ENCODE data around the gene DUOXA1. TPM values are rescaled to one million over a fixed set of nuclear protein-coding genes. Genes with fewer than 3 reads are reported as not detected.
A peak's percentile ranks its signal among the peaks of the same experiment; 100 is the strongest.

DUOXA1 gene
- total and polyA plus RNA-seq, 2 donors = 12.1 to 12.3 TPM

DNA sequence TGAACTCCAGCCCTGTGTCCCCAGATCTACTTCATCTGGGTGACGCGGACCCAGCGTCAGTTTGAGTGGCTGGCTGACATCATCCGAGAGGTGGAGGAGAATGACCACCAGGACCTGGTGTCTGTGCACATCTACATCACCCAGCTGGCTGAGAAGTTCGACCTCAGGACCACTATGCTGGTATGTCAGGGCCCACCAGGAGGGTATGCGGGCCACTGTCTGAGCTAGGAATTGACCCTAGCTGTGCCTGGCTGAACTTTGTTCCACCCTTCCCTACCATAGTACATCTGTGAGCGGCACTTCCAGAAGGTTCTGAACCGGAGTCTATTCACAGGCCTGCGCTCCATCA is 33.8 kb upstream of the DUOXA1 start:
- WGBS = 84% methylated on average over 9 of the region's 9 CpGs
- DNase-seq (ENCODE audit: extremely low spot score) = no peak
- no peak overlapping the region for H3K4me3 ChIP-seq (ENCODE audit: low read depth, low read length)
- no peaks in the 10 kb centered on the region for H3K36me3 ChIP-seq (ENCODE audit: insufficient read depth)
- H3K27ac ChIP-seq (ENCODE audit: low read depth) = no peak overlapping the region
- H3K4me1 ChIP-seq (ENCODE audit: insufficient read depth) = no peaks in the 10 kb centered on the region

GRCh38 chr15:45162771-45163507 is 33.3 kb upstream of the DUOXA1 start:
- no peaks in the 10 kb centered on the region for H3K36me3 ChIP-seq (ENCODE audit: insufficient read depth)
- WGBS = 8% methylated on average over 7 of the region's 7 CpGs
- no peak overlapping the region for H3K27ac ChIP-seq (ENCODE audit: low read depth)
- no peak overlapping the region for H3K4me3 ChIP-seq (ENCODE audit: low read depth, low read length)
- DNase-seq (ENCODE audit: extremely low spot score) = peak; percentile 50
- no peaks in the 10 kb centered on the region for H3K4me1 ChIP-seq (ENCODE audit: insufficient read depth)

DNA sequence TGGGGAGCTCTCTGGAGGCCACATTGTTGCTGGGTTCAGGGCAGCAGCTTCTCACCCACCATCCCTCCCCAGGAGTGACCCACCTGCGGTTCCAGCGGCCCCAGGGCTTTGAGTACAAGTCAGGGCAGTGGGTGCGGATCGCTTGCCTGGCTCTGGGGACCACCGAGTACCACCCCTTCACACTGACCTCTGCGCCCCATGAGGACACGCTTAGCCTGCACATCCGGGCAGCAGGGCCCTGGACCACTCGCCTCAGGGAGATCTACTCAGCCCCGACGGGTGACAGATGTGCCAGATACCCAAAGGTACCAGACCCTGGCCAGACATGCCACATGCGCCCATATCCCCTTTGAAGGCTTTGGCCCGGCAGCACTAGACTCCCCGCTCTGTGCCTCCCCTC is 32.0 kb upstream of the DUOXA1 start:
- 91% methylated on average over 14 of the region's 14 CpGs for WGBS

GRCh38 chr15:45157974-45158373 is 28.3 kb upstream of the DUOXA1 start:
- WGBS = 70% methylated on average over 1 of the region's 1 CpG
- no peak for DNase-seq (ENCODE audit: extremely low spot score)

More for the DNA sequence above, 32.0 kb upstream of the DUOXA1 start:
- no peaks in the 10 kb centered on the region for H3K4me1 ChIP-seq (ENCODE audit: insufficient read depth)
- DNase-seq (ENCODE audit: extremely low spot score) = no peak
- H3K36me3 ChIP-seq (ENCODE audit: insufficient read depth) = no peaks in the 10 kb centered on the region
- H3K4me3 ChIP-seq (ENCODE audit: low read depth, low read length) = no peak overlapping the region
- no peak overlapping the region for H3K27ac ChIP-seq (ENCODE audit: low read depth)

DNA sequence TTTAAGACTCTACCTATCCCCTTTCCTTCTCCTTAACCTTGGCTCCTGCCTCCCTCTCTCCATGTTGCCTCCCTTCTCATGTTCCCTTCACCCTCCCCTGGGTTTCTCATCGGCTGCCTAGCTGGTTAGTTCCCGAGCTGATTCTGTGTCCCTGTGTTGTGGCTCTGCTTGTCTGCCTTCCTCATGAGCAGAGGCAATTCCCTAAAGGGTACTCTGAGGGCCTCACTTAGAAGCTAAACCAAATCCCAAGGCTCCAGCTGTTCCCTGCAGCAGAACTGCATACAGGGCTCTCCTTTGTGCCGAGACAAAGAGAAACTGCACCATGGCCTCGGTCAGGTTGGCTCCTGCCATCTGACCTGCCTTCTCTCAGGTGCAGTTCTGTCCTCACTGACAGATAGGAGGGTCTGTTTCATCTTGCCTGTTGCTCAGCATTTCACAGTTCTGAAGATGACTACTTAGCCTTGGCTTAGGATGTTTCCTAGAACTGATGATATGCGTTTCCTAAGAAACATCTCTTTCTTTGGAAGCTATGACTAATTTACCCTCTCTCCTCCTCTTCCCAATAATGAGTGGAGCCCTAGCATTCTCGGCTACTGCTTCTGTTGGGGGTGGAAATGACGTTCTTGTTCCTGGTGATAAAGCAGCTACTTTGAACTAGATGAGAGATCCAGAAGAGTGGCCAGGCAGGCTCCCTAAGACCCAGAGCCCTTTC is 27.2 kb upstream of the DUOXA1 start:
- Histone ChIP-seq H3K4me3 (ENCODE audit: low read depth, low read length) (no peak overlapping the region), H3K4me1 (ENCODE audit: insufficient read depth) (no peaks in the 10 kb centered on the region), H3K36me3 (ENCODE audit: insufficient read depth) (no peaks in the 10 kb centered on the region), H3K27ac (ENCODE audit: low read depth) (peak overlapping the region; percentile 41)
- 73% methylated on average over 7 of the region's 7 CpGs for whole genome bisulfite sequencing
- no peak for DNase-seq (ENCODE audit: extremely low spot score)

More at GRCh38 chr15:45157974-45158373, 28.3 kb upstream of the DUOXA1 start:
- H3K36me3 ChIP-seq (ENCODE audit: insufficient read depth) = no peaks in the 10 kb centered on the region
- H3K27ac ChIP-seq (ENCODE audit: low read depth) = no peak overlapping the region
- no peaks in the 10 kb centered on the region for H3K4me1 ChIP-seq (ENCODE audit: insufficient read depth)
- no peak overlapping the region for H3K4me3 ChIP-seq (ENCODE audit: low read depth, low read length)

- Histone ChIP-seq H3K4me1 (ENCODE audit: insufficient read depth) (no peaks in the 10 kb centered on the region), H3K27ac (ENCODE audit: low read depth) (no peak overlapping the region), H3K36me3 (ENCODE audit: insufficient read depth) (no peaks in the 10 kb centered on the region), H3K4me3 (ENCODE audit: low read depth, low read length) (no peak overlapping the region)
- DNase-seq (ENCODE audit: extremely low spot score) = no peak
- 85% methylated on average over 8 of the region's 8 CpGs for WGBS
These were observed 26.1 kb upstream of the DUOXA1 start for GRCh38 chr15:45155739-45156138.

- DNase-seq (ENCODE audit: extremely low spot score) = no peak
- no peak overlapping the region for H3K4me3 ChIP-seq (ENCODE audit: low read depth, low read length)
- H3K4me1 ChIP-seq (ENCODE audit: insufficient read depth) = no peaks in the 10 kb centered on the region
- H3K36me3 ChIP-seq (ENCODE audit: insufficient read depth) = no peaks in the 10 kb centered on the region
- WGBS = 95% methylated on average over 36 of the region's 36 CpGs
- H3K27ac ChIP-seq (ENCODE audit: low read depth) = no peak overlapping the region
These were observed 22.5 kb upstream of the DUOXA1 start for GRCh38 chr15:45151998-45152828.

- 89% methylated on average over 6 of the region's 6 CpGs for WGBS
- Histone ChIP-seq H3K27ac (ENCODE audit: low read depth) (no peak overlapping the region), H3K4me3 (ENCODE audit: low read depth, low read length) (no peak overlapping the region), H3K36me3 (ENCODE audit: insufficient read depth) (no peaks in the 10 kb centered on the region), H3K4me1 (ENCODE audit: insufficient read depth) (no peaks in the 10 kb centered on the region)
- DNase-seq (ENCODE audit: extremely low spot score) = no peak
These were observed 21.3 kb upstream of the DUOXA1 start for GRCh38 chr15:45150997-45151396.

- Histone ChIP-seq H3K36me3 (ENCODE audit: insufficient read depth) (no peaks in the 10 kb centered on the region), H3K4me1 (ENCODE audit: insufficient read depth) (no peaks in the 10 kb centered on the region), H3K27ac (ENCODE audit: low read depth) (no peak overlapping the region), H3K4me3 (ENCODE audit: low read depth, low read length) (no peak overlapping the region)
- no peak for DNase-seq (ENCODE audit: extremely low spot score)
- WGBS = 79% methylated on average over 6 of the region's 6 CpGs
These were observed 20.8 kb upstream of the DUOXA1 start for GRCh38 chr15:45150481-45150880.

GRCh38 chr15:45149060-45149459 is 19.4 kb upstream of the DUOXA1 start:
- Histone ChIP-seq H3K36me3 (ENCODE audit: insufficient read depth) (no peaks in the 10 kb centered on the region), H3K27ac (ENCODE audit: low read depth) (no peak overlapping the region), H3K4me1 (ENCODE audit: insufficient read depth) (no peaks in the 10 kb centered on the region), H3K4me3 (ENCODE audit: low read depth, low read length) (no peak overlapping the region)
- WGBS = 89% methylated on average over 1 of the region's 1 CpG
- DNase-seq (ENCODE audit: extremely low spot score) = no peak

DNA sequence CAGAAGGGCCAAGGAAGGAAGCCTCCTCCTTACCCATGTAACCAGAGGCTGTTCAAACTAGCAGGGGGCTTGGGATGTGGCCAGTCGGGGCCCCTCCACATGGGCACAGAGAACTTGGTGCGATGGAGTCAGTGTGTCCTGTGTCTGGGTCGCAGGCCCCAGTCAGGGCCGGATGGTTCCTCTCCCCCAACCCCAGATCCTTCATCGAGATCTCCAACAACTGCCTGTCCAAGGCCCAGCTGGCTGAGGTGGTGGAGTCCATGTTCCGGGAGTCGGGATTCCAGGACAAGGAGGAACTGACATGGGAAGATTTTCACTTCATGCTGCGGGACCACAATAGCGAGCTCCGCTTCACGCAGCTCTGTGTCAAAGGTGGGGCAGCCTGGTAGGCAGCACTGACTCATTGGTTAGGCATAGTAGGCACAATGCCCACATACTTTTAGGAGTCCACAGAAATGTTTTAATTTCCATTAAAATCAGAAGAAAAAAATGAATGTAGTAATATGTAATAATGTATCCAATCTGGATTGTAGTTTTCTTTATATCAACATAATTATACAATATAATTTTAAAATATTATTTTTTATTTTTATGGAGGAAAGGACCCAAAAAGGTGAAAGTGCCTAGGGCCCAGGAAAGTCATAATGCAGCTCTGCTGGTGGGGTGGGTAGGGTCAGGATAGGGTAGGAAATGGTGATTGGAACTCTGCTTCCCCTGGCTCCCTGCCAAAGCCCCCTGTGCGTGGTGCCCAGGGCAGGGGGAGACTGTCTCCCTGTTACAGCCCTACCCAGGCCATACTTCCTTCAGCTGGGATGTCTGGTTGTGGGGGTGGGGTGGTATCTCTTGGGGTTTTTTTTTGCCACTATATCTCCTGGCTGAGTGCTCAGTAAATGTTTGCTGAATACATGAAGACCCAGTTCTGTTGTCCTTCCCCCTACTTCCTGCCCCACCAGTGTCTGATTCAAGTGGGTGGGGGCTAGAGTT is 18.7 kb upstream of the DUOXA1 start:
- WGBS = 82% methylated on average over 12 of the region's 12 CpGs

DNA sequence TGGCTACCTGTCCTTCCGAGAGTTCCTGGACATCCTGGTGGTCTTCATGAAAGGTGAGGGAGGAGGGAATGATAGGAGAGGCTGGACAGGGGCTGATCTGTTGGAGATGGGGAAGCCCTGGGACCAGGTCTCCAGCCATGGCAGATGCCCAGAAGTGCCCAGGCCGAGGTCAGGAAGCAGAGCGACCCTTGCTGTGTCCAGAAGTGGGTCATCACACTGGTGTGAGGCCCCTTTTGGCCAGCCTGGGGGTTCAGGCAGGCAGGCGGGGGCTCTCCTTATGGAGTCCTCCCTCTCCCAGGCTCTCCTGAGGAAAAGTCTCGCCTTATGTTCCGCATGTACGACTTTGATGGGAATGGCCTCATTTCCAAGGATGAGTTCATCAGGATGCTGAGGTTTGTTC is 17.9 kb upstream of the DUOXA1 start:
- no peak for DNase-seq (ENCODE audit: extremely low spot score)
- Histone ChIP-seq H3K27ac (ENCODE audit: low read depth) (no peak overlapping the region), H3K4me3 (ENCODE audit: low read depth, low read length) (no peak overlapping the region), H3K36me3 (ENCODE audit: insufficient read depth) (no peaks in the 10 kb centered on the region), H3K4me1 (ENCODE audit: insufficient read depth) (no peaks in the 10 kb centered on the region)
- WGBS = 96% methylated on average over 7 of the region's 7 CpGs

More for the DNA sequence above, 18.7 kb upstream of the DUOXA1 start:
- no peaks in the 10 kb centered on the region for H3K4me1 ChIP-seq (ENCODE audit: insufficient read depth)
- H3K4me3 ChIP-seq (ENCODE audit: low read depth, low read length) = no peak overlapping the region
- no peak overlapping the region for H3K27ac ChIP-seq (ENCODE audit: low read depth)
- H3K36me3 ChIP-seq (ENCODE audit: insufficient read depth) = no peaks in the 10 kb centered on the region
- DNase-seq (ENCODE audit: extremely low spot score) = no peak

DNA sequence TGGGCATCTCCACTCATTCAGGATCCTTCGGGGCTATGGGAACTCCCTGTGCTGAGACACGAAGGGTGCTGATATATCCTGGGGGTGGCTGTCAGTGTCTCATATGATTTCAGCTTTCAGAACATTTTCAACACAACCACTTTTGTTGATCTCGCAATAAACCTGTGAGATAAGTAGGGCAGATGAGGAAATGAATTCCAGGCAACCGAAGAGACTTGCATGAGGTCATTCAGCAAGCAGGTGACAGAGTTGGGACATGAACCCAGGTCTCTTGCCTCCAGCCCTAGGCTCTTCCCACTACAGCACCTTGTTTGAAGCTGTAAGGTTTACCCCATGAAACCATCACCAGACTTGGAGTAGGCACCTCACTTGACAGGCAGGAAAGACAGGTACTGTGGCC is 16.7 kb upstream of the DUOXA1 start:
- Histone ChIP-seq H3K4me1 (ENCODE audit: insufficient read depth) (no peaks in the 10 kb centered on the region), H3K27ac (ENCODE audit: low read depth) (no peak overlapping the region), H3K4me3 (ENCODE audit: low read depth, low read length) (no peak overlapping the region), H3K36me3 (ENCODE audit: insufficient read depth) (no peaks in the 10 kb centered on the region)
- 73% methylated on average over 4 of the region's 4 CpGs for WGBS
- no peak for DNase-seq (ENCODE audit: extremely low spot score)
